NCI-H2171 treated with DMSO at 0.1 percent for 48 hours (cell line): ENCODE data around the gene HBE1.

Experiments
- DNase-seq: peaks from one replicate; lab custom pipeline; 2025; lab: John Stamatoyannopoulos, UW

The HBE1 gene

GRCh38 chr11:5234381-5234834 is 35.3 kb downstream of the HBE1 start, which contains the start of gene HBD:
Gene HBD (minus strand): TSS chr11:5234483. CDS start chr11:5234433, 50 bp downstream.
- DNase-seq, result no peak

GRCh38 chr11:5233307-5233706 is 36.4 kb downstream of the HBE1 start:
- no peak for DNase-seq

GRCh38 chr11:5232821-5233220 is 36.9 kb downstream of the HBE1 start:
- DNase-seq, result no peak

- DNase-seq, result no peak
Measured at GRCh38 chr11:5232176-5232575, 37.6 kb downstream of the HBE1 start.

- no peak for DNase-seq
Measured at GRCh38 chr11:5231111-5231510, 38.6 kb downstream of the HBE1 start.

GRCh38 chr11:5230266-5230665 is 39.5 kb downstream of the HBE1 start:
- DNase-seq, result no peak

GRCh38 chr11:5229796-5230195 is 39.9 kb downstream of the HBE1 start:
- DNase-seq, result no peak

- DNase-seq, result no peak
Measured at GRCh38 chr11:5229356-5229755, 40.4 kb downstream of the HBE1 start.

- no peak for DNase-seq
Measured at GRCh38 chr11:5228124-5228523, 41.6 kb downstream of the HBE1 start.

GRCh38 chr11:5227681-5228080 is 42.1 kb downstream of the HBE1 start:
- DNase-seq, result no peak

GRCh38 chr11:5226732-5227310 is 42.9 kb downstream of the HBE1 start, which contains the start of gene HBB:
Gene HBB (minus strand): TSS chr11:5227071. CDS start chr11:5227021, 50 bp downstream.
- DNase-seq, result peak; percentile 26

GRCh38 chr11:5225480-5225871 is 44.3 kb downstream of the HBE1 start:
- no peak for DNase-seq

GRCh38 chr11:5224538-5225479 is 44.9 kb downstream of the HBE1 start:
- DNase-seq, result no peak

GRCh38 chr11:5223686-5224085 is 46.1 kb downstream of the HBE1 start:
- DNase-seq, result no peak

- no peak for DNase-seq
Measured at GRCh38 chr11:5223146-5223545, 46.6 kb downstream of the HBE1 start.
